ENCODE data around the gene KAT6B.

GRCh38 chr10:74852381-74852780, 26.0 kb downstream of the KAT6B start:
- TF ChIP-seq POLR2A (IDR thresholded peaks at IDR 0.05) (no peak), CTCF (IDR thresholded peaks at IDR 0.05) (no peak)

All from stomach (tissue), 4 donors.